ENCODE results near the gene ABCA13.

GRCh38 chr7:48237354-48237753 is 66.1 kb downstream of the ABCA13 start:
- TF ChIP-seq CTCF (IDR thresholded peaks at IDR 0.05 in 2 of 3, conservative IDR thresholded peaks at IDR 0.05 in 1 of 3; ENCODE audit: borderline replicate concordance in 1 of 3, insufficient read depth in 1 of 3, low read depth in 2 of 3, low read length in 2 of 3) (no peak), TCF7L2 (IDR thresholded peaks at IDR 0.05; ENCODE audit: borderline replicate concordance, extremely low read depth, insufficient read depth, insufficient read length) (no peak), EZH2phosphoT487 (IDR thresholded peaks at IDR 0.05; ENCODE audit: borderline replicate concordance) (no peak), RAD21 (IDR thresholded peaks at IDR 0.05; ENCODE audit: low read depth) (no peak), CBX3 (IDR thresholded peaks at IDR 0.05; ENCODE audit: low read depth) (no peak), MAX (IDR thresholded peaks at IDR 0.05) (no peak), REST (IDR thresholded peaks at IDR 0.05; ENCODE audit: low read depth) (no peak), POLR2A (IDR thresholded peaks at IDR 0.05; ENCODE audit: borderline replicate concordance, extremely low read depth, insufficient read depth, insufficient read length) (no peak), FOSL1 (IDR thresholded peaks at IDR 0.05; ENCODE audit: low read depth) (no peak), EZH2 (IDR thresholded peaks at IDR 0.05) (no peak), ELF1 (IDR thresholded peaks at IDR 0.05; ENCODE audit: borderline replicate concordance, low read depth) (no peak), YY1 (IDR thresholded peaks at IDR 0.05; ENCODE audit: extremely low read depth, insufficient replicate concordance, low read depth, low read length) (no peak)
